ENCODE data around the gene HERC3. TPM values are rescaled to one million over a fixed set of nuclear protein-coding genes. Genes with fewer than 3 reads are reported as not detected.
"Not testable (repeated sequence)": the region's sequence is repeated elsewhere in the genome, so short reads cannot be mapped to it uniquely, and the experiment has no call there.

HERC3 gene
- total and polyA plus RNA-seq, 4 donors: 6.2 to 48.0 (median 24.9) TPM

GRCh38 chr4:88606832-88607231 is 14.6 kb downstream of the HERC3 start:
- no peak for TF ChIP-seq CTCF (IDR thresholded peaks at IDR 0.05; ENCODE audit: control extremely low read depth, extremely low read depth)
- Histone ChIP-seq H3K27me3 (ENCODE audit: control insufficient read depth in 3 of 3, insufficient read depth in 3 of 3, low read length in 2 of 3) (no peaks in the 10 kb centered on the region), H3K36me3 (ENCODE audit: control insufficient read depth in 4 of 4, insufficient read depth in 4 of 4, low read length in 4 of 4) (peaks cover 5 to 17% (median 12%) of the 10 kb centered on the region in 4 donors), H3K4me1 (ENCODE audit: control insufficient read depth in 5 of 5, insufficient read depth in 5 of 5, low read length in 5 of 5) (peaks cover 0 to 33% (median 4%) of the 10 kb centered on the region in 5 donors), H3K9ac (ENCODE audit: insufficient read depth in 1 of 2, low read length in 2 of 2) (no peak overlapping the region), H3K9me3 (ENCODE audit: control insufficient read depth in 4 of 4, insufficient read depth in 3 of 4, low read length in 3 of 4) (no peaks in the 10 kb centered on the region), H3K4me3 (no peak overlapping the region), H3K27ac (ENCODE audit: low read depth in 1 of 2, low read length in 1 of 2) (no peak overlapping the region)
- DNase-seq (no peak), ATAC-seq (ENCODE audit: insufficient read depth, low FRiP score) (no peak)
- 99 to 100% methylated on average over 1 of the region's 1 CpG for WGBS, 2 donors

- Histone ChIP-seq H3K36me3 (ENCODE audit: control insufficient read depth in 4 of 4, insufficient read depth in 4 of 4, low read length in 4 of 4) (peaks cover 5 to 17% (median 12%) of the 10 kb centered on the region in 4 donors), H3K9ac (ENCODE audit: insufficient read depth in 1 of 2, low read length in 2 of 2) (no peak overlapping the region), H3K4me1 (ENCODE audit: control insufficient read depth in 5 of 5, insufficient read depth in 5 of 5, low read length in 5 of 5) (peaks cover 0 to 43% (median 4%) of the 10 kb centered on the region in 5 donors), H3K27me3 (ENCODE audit: control insufficient read depth in 3 of 3, insufficient read depth in 3 of 3, low read length in 2 of 3) (no peaks in the 10 kb centered on the region), H3K27ac (ENCODE audit: low read depth in 1 of 2, low read length in 1 of 2) (peak overlapping the region in 1 of 2 donors; percentile 66), H3K9me3 (ENCODE audit: control insufficient read depth in 4 of 4, insufficient read depth in 3 of 4, low read length in 3 of 4) (no peaks in the 10 kb centered on the region), H3K4me3 (no peak overlapping the region)
- DNase-seq: no peak
- WGBS, 2 donors: 73 to 83% methylated on average over 3 of the region's 3 CpGs
- no peak for ATAC-seq (ENCODE audit: insufficient read depth, low FRiP score)
- TF ChIP-seq CTCF (IDR thresholded peaks at IDR 0.05; ENCODE audit: control extremely low read depth, extremely low read depth): no peak
These were observed 17.1 kb downstream of the HERC3 start for GRCh38 chr4:88609387-88609786.

- not testable (repeated sequence) for DNase-seq; H3K9me3 ChIP-seq (ENCODE audit: control insufficient read depth in 4 of 4, insufficient read depth in 3 of 4, low read length in 3 of 4); H3K9ac ChIP-seq (ENCODE audit: insufficient read depth in 1 of 2, low read length in 2 of 2); ATAC-seq (ENCODE audit: insufficient read depth, low FRiP score); H3K4me3 ChIP-seq; H3K27me3 ChIP-seq (ENCODE audit: control insufficient read depth in 3 of 3, insufficient read depth in 3 of 3, low read length in 2 of 3)
- peak overlapping the region; percentile 62 to 66 for H3K27ac ChIP-seq (ENCODE audit: low read depth in 1 of 2, low read length in 1 of 2)
- peaks cover 0 to 43% (median 4%) of the 10 kb centered on the region in 5 donors for H3K4me1 ChIP-seq (ENCODE audit: control insufficient read depth in 5 of 5, insufficient read depth in 5 of 5, low read length in 5 of 5)
- peaks cover 5 to 17% (median 12%) of the 10 kb centered on the region in 4 donors for H3K36me3 ChIP-seq (ENCODE audit: control insufficient read depth in 4 of 4, insufficient read depth in 4 of 4, low read length in 4 of 4)
- 97% methylated on average over 5 of the region's 5 CpGs for WGBS, 2 donors
These were observed 17.5 kb downstream of the HERC3 start for GRCh38 chr4:88609794-88610193.

- Histone ChIP-seq H3K4me1 (ENCODE audit: control insufficient read depth in 5 of 5, insufficient read depth in 5 of 5, low read length in 5 of 5) (peaks cover 0 to 41% (median 4%) of the 10 kb centered on the region in 5 donors), H3K9me3 (ENCODE audit: control insufficient read depth in 4 of 4, insufficient read depth in 3 of 4, low read length in 3 of 4) (no peaks in the 10 kb centered on the region), H3K4me3 (no peak overlapping the region), H3K36me3 (ENCODE audit: control insufficient read depth in 4 of 4, insufficient read depth in 4 of 4, low read length in 4 of 4) (peaks cover 5 to 17% (median 12%) of the 10 kb centered on the region in 4 donors), H3K27me3 (ENCODE audit: control insufficient read depth in 3 of 3, insufficient read depth in 3 of 3, low read length in 2 of 3) (no peaks in the 10 kb centered on the region), H3K27ac (ENCODE audit: low read depth in 1 of 2, low read length in 1 of 2) (peak overlapping the region; percentile 70 to 94), H3K9ac (ENCODE audit: insufficient read depth in 1 of 2, low read length in 2 of 2) (no peak overlapping the region)
- 62 to 89% methylated on average over 5 of the region's 5 CpGs for WGBS, 2 donors
- ATAC-seq (ENCODE audit: insufficient read depth, low FRiP score): no peak
- peak in 1 of 3 donors; percentile 25 for DNase-seq
- no peak for TF ChIP-seq CTCF (IDR thresholded peaks at IDR 0.05; ENCODE audit: control extremely low read depth, extremely low read depth)
These were observed 18.5 kb downstream of the HERC3 start for GRCh38 chr4:88610771-88611170.
